WTC11 (cell line): ENCODE measurements around the gene AGBL5. TPM values are rescaled to one million over a fixed set of nuclear protein-coding genes. Genes with fewer than 3 reads are reported as not detected.

Source experiments
- ATAC-seq: fragments of 200-7000 bp; cut with Tn5 transposase; 2 replicates; pipeline ENCODE4 v1.10.0; 2021; ENCODE audit warnings: mild to moderate bottlenecking, moderate library complexity
- CTCF ChIA-PET: fragments of 300-600 bp; sonication (Branson Sonifier 250); formaldehyde crosslinking; loops from one replicate; lab custom pipeline; 2021; ENCODE audit warnings: antibody characterized with exemption; lab: Charles Lee
- POLR2A ChIA-PET: fragments of 350-600 bp; sonication (Branson Sonifier 250); formaldehyde crosslinking; loops from one replicate; lab custom pipeline; 2021; ENCODE audit warnings: antibody characterized with exemption; lab: Charles Lee
- DNase-seq: peaks from one replicate; pipeline ENCODE4 v3.0.0; 2021; ENCODE audit warnings: low spot score
- H3K27ac Mint-ChIP-seq: 2 replicates; pipeline ENCODE4 v1.8.0; 2021; ENCODE audit warnings: mixed read lengths
- H3K27me3 Mint-ChIP-seq: 2 replicates; pipeline ENCODE4 v1.8.0; 2021; ENCODE audit warnings: low read depth, mild to moderate bottlenecking, moderate library complexity, mixed read lengths
- H3K36me3 Mint-ChIP-seq: 2 replicates; pipeline ENCODE4 v1.8.0; 2021; ENCODE audit warnings: mixed read lengths
- H3K4me1 Mint-ChIP-seq: 2 replicates; pipeline ENCODE4 v1.8.0; 2022; ENCODE audit warnings: mixed read lengths
- H3K4me3 Mint-ChIP-seq: 2 replicates; pipeline ENCODE4 v1.8.0; 2021; ENCODE audit warnings: mild to moderate bottlenecking, moderate library complexity, mixed read lengths
- H3K9me3 Mint-ChIP-seq: 2 replicates; pipeline ENCODE4 v1.8.0; 2021; ENCODE audit warnings: mixed read lengths
- ARID4B ChIP-seq: sonication (generic); formaldehyde crosslinking; IDR thresholded peaks from 2 replicates; pipeline ENCODE4 v1.8.0; 2023; ENCODE audit warnings: missing genetic modification reagents, mild to moderate bottlenecking, borderline replicate concordance
- CDX4 ChIP-seq: fragments of 250-450 bp; sonication (Bioruptor Pico); IDR thresholded peaks from 2 replicates; pipeline ENCODE4 v1.9.0; 2021; ENCODE audit warnings: moderate library complexity, mild to moderate bottlenecking, inconsistent platforms, borderline replicate concordance
- CTCF ChIP-seq: fragments of 200-600 bp; IDR thresholded peaks from 2 replicates; pipeline ENCODE4 v1.8.0; 2022; ENCODE audit warnings: antibody characterized with exemption
- E2F5 ChIP-seq: sonication (generic); formaldehyde crosslinking; IDR thresholded peaks from 2 replicates; pipeline ENCODE4 v1.8.1; 2022; ENCODE audit warnings: mild to moderate bottlenecking, moderate library complexity, missing genetic modification reagents
- ESRRA ChIP-seq: sonication (generic); formaldehyde crosslinking; IDR thresholded peaks from 2 replicates; pipeline ENCODE4 v1.8.1; 2022; ENCODE audit warnings: mild to moderate bottlenecking, missing genetic modification reagents, borderline replicate concordance
- FOXJ3 ChIP-seq: sonication (generic); formaldehyde crosslinking; IDR thresholded peaks from 2 replicates; pipeline ENCODE4 v1.9.0; 2021; ENCODE audit warnings: missing genetic modification reagents, mild to moderate bottlenecking, borderline replicate concordance
- NR3C1 ChIP-seq: sonication (generic); formaldehyde crosslinking; conservative IDR thresholded peaks from 2 replicates; pipeline ENCODE4 v1.8.1; 2023; ENCODE audit warnings: low read depth, mild to moderate bottlenecking, missing genetic modification reagents
- PRDM15 ChIP-seq: sonication (generic); formaldehyde crosslinking; IDR thresholded peaks from 2 replicates; pipeline ENCODE4 v1.8.0; 2022; ENCODE audit warnings: missing genetic modification reagents
- SMAD3 ChIP-seq: sonication (generic); formaldehyde crosslinking; IDR thresholded peaks from 2 replicates; pipeline ENCODE4 v1.8.0; 2022; ENCODE audit warnings: missing genetic modification reagents, mild to moderate bottlenecking, borderline replicate concordance
- SP1 ChIP-seq: sonication (generic); formaldehyde crosslinking; conservative IDR thresholded peaks from 2 replicates; pipeline ENCODE4 v1.8.1; 2022; ENCODE audit warnings: missing genetic modification reagents
- TCF7 ChIP-seq: sonication (generic); formaldehyde crosslinking; IDR thresholded peaks from 2 replicates; pipeline ENCODE4 v1.8.0; 2022; ENCODE audit warnings: mild to moderate bottlenecking, low read depth, missing genetic modification reagents, moderate library complexity
- TP53 ChIP-seq: sonication (generic); formaldehyde crosslinking; IDR thresholded peaks from 2 replicates; pipeline ENCODE4 v1.8.1; 2023; ENCODE audit warnings: mild to moderate bottlenecking, missing genetic modification reagents
- ZBTB21 ChIP-seq: sonication (generic); formaldehyde crosslinking; IDR thresholded peaks from 2 replicates; pipeline ENCODE4 v1.8.1; 2023; ENCODE audit warnings: mild to moderate bottlenecking, missing genetic modification reagents, borderline replicate concordance
- ZNF121 ChIP-seq: sonication (generic); formaldehyde crosslinking; IDR thresholded peaks from 2 replicates; pipeline ENCODE4 v1.8.0; 2023; ENCODE audit warnings: missing genetic modification reagents
- ZNF263 ChIP-seq: sonication (generic); formaldehyde crosslinking; IDR thresholded peaks from 2 replicates; pipeline ENCODE4 v1.8.1; 2022; ENCODE audit warnings: low read depth, mild to moderate bottlenecking, moderate library complexity, missing genetic modification reagents
- total RNA-seq: library from RNA; stranded (reverse); gene quantifications from 3 replicates; pipeline ENCODE4 v1.2.3, GENCODE V29; 2021

The AGBL5 gene
- total RNA-seq, 1 experiment from 2014 or later = 43.0 TPM

GRCh38 chr2:27091746-27092695 is 40.6 kb downstream of the AGBL5 start:
- POLR2A ChIA-PET = no interaction called here

More at GRCh38 chr2:27091746-27092695, 40.6 kb downstream of the AGBL5 start:
- ATAC-seq (no peak), DNase-seq (no peak)
- CTCF ChIA-PET = interaction anchor here (1.3 kb wide), 1 partner anchor 99 kb away, joined by 4 read pairs; no protein-coding TSS in a partner anchor
- Mint-ChIP-seq H3K9me3 (no peaks in the 10 kb centered on the region), H3K27ac (no peak overlapping the region), H3K27me3 (peaks cover 9% of the 10 kb centered on the region), H3K4me1 (peaks cover 14% of the 10 kb centered on the region), H3K4me3 (no peak overlapping the region), H3K36me3 (no peaks in the 10 kb centered on the region)
- no peak for TF ChIP-seq CTCF
- no peak for TF ChIP-seq TP53 (CRISPR knock-in tag)
- no peak for TF ChIP-seq ESRRA
- TF ChIP-seq ZBTB21 (CRISPR knock-in tag) = no peak
- TF ChIP-seq SMAD3 = no peak
- TF ChIP-seq SP1 = no peak
- TF ChIP-seq FOXJ3 (CRISPR knock-in tag) = no peak
- TF ChIP-seq ARID4B (CRISPR knock-in tag) = no peak
- no peak for TF ChIP-seq CDX4
- no peak for TF ChIP-seq PRDM15
- no peak for TF ChIP-seq ZNF263 (CRISPR knock-in tag)
- no peak for TF ChIP-seq E2F5 (CRISPR knock-in tag)
- no peak for TF ChIP-seq NR3C1 (CRISPR knock-in tag)
- no peak for TF ChIP-seq TCF7 (CRISPR knock-in tag)
- no peak for TF ChIP-seq ZNF121 (CRISPR knock-in tag)
